SK-N-SH treated with all-trans-retinoic acid at 6 μM for 48 hours (cell line): ENCODE data around the gene ACTG2.

Experiments used
- BACH2 ChIP-seq: fragments of 250-450 bp; sonication (Bioruptor Pico); IDR thresholded peaks from 2 replicates; pipeline ENCODE4 v1.9.0; 2021; ENCODE audit warnings: mild to moderate bottlenecking, borderline replicate concordance
- CSDC2 ChIP-seq: fragments of 250-450 bp; sonication (Bioruptor Pico); IDR thresholded peaks from 2 replicates; pipeline ENCODE4 v1.5.0; 2020; ENCODE audit warnings: mild to moderate bottlenecking, moderate library complexity
- PATZ1 ChIP-seq: fragments of 250-450 bp; sonication (Bioruptor Pico); IDR thresholded peaks from 2 replicates; pipeline ENCODE4 v1.8.0; 2020; ENCODE audit warnings: mild to moderate bottlenecking, moderate library complexity, borderline replicate concordance
- ZFP30 ChIP-seq: fragments of 450-650 bp; formaldehyde crosslinking; IDR thresholded peaks from 2 replicates; pipeline ENCODE4 v1.5.0; 2022; ENCODE audit warnings: mild to moderate bottlenecking, moderate library complexity

GRCh38 chr2:73888388-73888787 lies 4.4 kb upstream of the ACTG2 start:
- TF ChIP-seq BACH2 (CRISPR knock-in tag) (no peak), ZFP30 (CRISPR knock-in tag) (no peak), PATZ1 (no peak), CSDC2 (CRISPR knock-in tag) (no peak)
